ENCODE data around the gene PRR11. TPM values are rescaled to one million over a fixed set of nuclear protein-coding genes. Genes with fewer than 3 reads are reported as not detected.

The PRR11 gene
- total RNA-seq, 2 donors from 2014 or later, result 52.5 to 58.5 TPM

- no peak for TF ChIP-seq CTCF (conservative IDR thresholded peaks at IDR 0.05)
- H3K27me3 ChIP-seq (ENCODE audit: control insufficient read depth, insufficient read depth, low read length, poor library complexity, severe bottlenecking), result no peaks in the 10 kb centered on the region
- no peak overlapping the region for H3K4me3 Mint-ChIP-seq
- WGBS, 2 experiments (ENCODE audit: insufficient coverage in 1 of 2, insufficient read length in 1 of 2), result 93 to 97% methylated on average over 20 to 33 of the region's 33 CpGs
- no peaks in the 10 kb centered on the region for H3K4me1 Mint-ChIP-seq
- peaks cover 47% of the 10 kb centered on the region for H3K36me3 ChIP-seq (ENCODE audit: control insufficient read depth, insufficient read depth, low read length)
- DNase-seq, result no peak
- no peaks in the 10 kb centered on the region for H3K27me3 Mint-ChIP-seq (ENCODE audit: insufficient read depth)
- H3K4me1 ChIP-seq (ENCODE audit: control insufficient read depth, insufficient read depth, low read length), result no peaks in the 10 kb centered on the region
- peaks cover 50% of the 10 kb centered on the region for H3K36me3 Mint-ChIP-seq (ENCODE audit: low read depth)
- peaks cover 4% of the 10 kb centered on the region for H3K9me3 ChIP-seq (ENCODE audit: control insufficient read depth, low read length)
- no peak overlapping the region for H3K9ac ChIP-seq (ENCODE audit: extremely low read depth, low read length, poor library complexity, severe bottlenecking)
- no peak overlapping the region for H3K27ac ChIP-seq (ENCODE audit: low read depth, low read length)
- H3K9me3 Mint-ChIP-seq, result peaks cover 7% of the 10 kb centered on the region
- H3K4me3 ChIP-seq (ENCODE audit: low read length), result no peak overlapping the region
- H3K27ac Mint-ChIP-seq, result no peak overlapping the region
Measured at GRCh38 chr17:59172436-59173004, 17.0 kb downstream of the PRR11 start.

DNA sequence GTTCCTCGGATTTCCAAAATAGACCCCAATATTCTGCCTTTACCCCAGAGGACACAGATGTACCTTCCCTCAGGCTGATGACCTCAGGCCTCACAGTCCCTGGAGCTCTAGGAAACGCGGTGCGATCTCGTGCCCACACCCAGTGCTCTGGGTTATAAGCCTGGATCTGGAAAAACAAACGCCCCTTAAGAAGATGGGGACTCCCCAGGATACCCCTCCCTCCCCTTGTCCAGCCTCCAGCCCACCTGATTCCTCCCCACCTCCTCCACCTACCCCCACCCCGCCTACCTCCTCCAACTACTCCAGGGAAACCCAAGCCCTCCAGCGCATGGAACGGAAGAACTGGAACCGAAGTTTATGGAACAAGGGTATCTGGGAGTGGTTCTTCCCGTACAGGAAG lies 19.1 kb downstream of the PRR11 start:
- no peak overlapping the region for H3K4me3 Mint-ChIP-seq
- Histone ChIP-seq H3K27ac (ENCODE audit: low read depth, low read length) (no peak overlapping the region), H3K4me1 (ENCODE audit: control insufficient read depth, insufficient read depth, low read length) (no peaks in the 10 kb centered on the region), H3K4me3 (ENCODE audit: low read length) (no peak overlapping the region), H3K9me3 (ENCODE audit: control insufficient read depth, low read length) (peaks cover 4% of the 10 kb centered on the region), H3K9ac (ENCODE audit: extremely low read depth, low read length, poor library complexity, severe bottlenecking) (no peak overlapping the region), H3K27me3 (ENCODE audit: control insufficient read depth, insufficient read depth, low read length, poor library complexity, severe bottlenecking) (no peaks in the 10 kb centered on the region), H3K36me3 (ENCODE audit: control insufficient read depth, insufficient read depth, low read length) (peaks cover 41% of the 10 kb centered on the region)
- H3K27me3 Mint-ChIP-seq (ENCODE audit: insufficient read depth), result no peaks in the 10 kb centered on the region
- H3K4me1 Mint-ChIP-seq, result no peaks in the 10 kb centered on the region
- H3K36me3 Mint-ChIP-seq (ENCODE audit: low read depth), result peaks cover 53% of the 10 kb centered on the region
- TF ChIP-seq CTCF (conservative IDR thresholded peaks at IDR 0.05), result no peak
- no peak overlapping the region for H3K27ac Mint-ChIP-seq
- no peak for DNase-seq
- peaks cover 7% of the 10 kb centered on the region for H3K9me3 Mint-ChIP-seq
- WGBS, 2 experiments (ENCODE audit: insufficient coverage in 1 of 2, insufficient read length in 1 of 2), result 93 to 100% methylated on average over 3 to 11 of the region's 11 CpGs

DNA sequence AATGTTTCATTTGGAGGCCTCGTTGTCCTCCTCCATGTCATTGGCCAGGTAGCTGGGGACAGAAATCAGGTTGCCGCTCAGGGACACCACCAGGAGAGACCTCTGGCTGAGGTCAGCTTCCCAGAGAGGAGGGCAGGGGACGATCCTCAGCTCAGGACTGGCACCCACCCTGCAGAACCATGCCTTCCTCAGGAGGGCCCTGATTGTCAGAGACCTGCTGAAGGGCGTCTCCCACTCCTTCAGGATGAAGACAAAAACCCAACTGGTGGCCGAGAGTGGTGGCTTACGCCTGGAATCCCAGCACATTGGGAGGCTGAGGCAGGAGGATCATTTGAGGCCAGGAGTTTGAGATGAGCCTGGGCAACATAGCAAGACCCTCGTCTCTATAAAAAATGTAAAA lies 19.5 kb downstream of the PRR11 start:
- peaks cover 4% of the 10 kb centered on the region for H3K9me3 ChIP-seq (ENCODE audit: control insufficient read depth, low read length)
- Mint-ChIP-seq H3K36me3 (ENCODE audit: low read depth) (peaks cover 52% of the 10 kb centered on the region), H3K27ac (no peak overlapping the region), H3K4me3 (no peak overlapping the region), H3K4me1 (no peaks in the 10 kb centered on the region), H3K27me3 (ENCODE audit: insufficient read depth) (no peaks in the 10 kb centered on the region), H3K9me3 (peaks cover 7% of the 10 kb centered on the region)
- H3K4me3 ChIP-seq (ENCODE audit: low read length), result no peak overlapping the region
- no peak for DNase-seq
- no peaks in the 10 kb centered on the region for H3K4me1 ChIP-seq (ENCODE audit: control insufficient read depth, insufficient read depth, low read length)
- WGBS, 2 experiments (ENCODE audit: insufficient coverage in 1 of 2, insufficient read length in 1 of 2), result 95 to 100% methylated on average over 6 to 7 of the region's 7 CpGs
- no peak for TF ChIP-seq CTCF (conservative IDR thresholded peaks at IDR 0.05)
- peaks cover 41% of the 10 kb centered on the region for H3K36me3 ChIP-seq (ENCODE audit: control insufficient read depth, insufficient read depth, low read length)
- H3K27me3 ChIP-seq (ENCODE audit: control insufficient read depth, insufficient read depth, low read length, poor library complexity, severe bottlenecking), result no peaks in the 10 kb centered on the region
- H3K27ac ChIP-seq (ENCODE audit: low read depth, low read length), result no peak overlapping the region
- H3K9ac ChIP-seq (ENCODE audit: extremely low read depth, low read length, poor library complexity, severe bottlenecking), result no peak overlapping the region
